HS-27A (cell line): ENCODE data around the gene NT5C3A.
"Not testable (repeated sequence)": the region's sequence is repeated elsewhere in the genome, so short reads cannot be mapped to it uniquely, and the experiment has no call there.

ENCODE experiments used
- DNase-seq: peaks from one replicate; pipeline ENCODE4 v3.0.0-alpha.2; 2012; ENCODE audit warnings: low read depth, missing footprints

NT5C3A gene

DNA sequence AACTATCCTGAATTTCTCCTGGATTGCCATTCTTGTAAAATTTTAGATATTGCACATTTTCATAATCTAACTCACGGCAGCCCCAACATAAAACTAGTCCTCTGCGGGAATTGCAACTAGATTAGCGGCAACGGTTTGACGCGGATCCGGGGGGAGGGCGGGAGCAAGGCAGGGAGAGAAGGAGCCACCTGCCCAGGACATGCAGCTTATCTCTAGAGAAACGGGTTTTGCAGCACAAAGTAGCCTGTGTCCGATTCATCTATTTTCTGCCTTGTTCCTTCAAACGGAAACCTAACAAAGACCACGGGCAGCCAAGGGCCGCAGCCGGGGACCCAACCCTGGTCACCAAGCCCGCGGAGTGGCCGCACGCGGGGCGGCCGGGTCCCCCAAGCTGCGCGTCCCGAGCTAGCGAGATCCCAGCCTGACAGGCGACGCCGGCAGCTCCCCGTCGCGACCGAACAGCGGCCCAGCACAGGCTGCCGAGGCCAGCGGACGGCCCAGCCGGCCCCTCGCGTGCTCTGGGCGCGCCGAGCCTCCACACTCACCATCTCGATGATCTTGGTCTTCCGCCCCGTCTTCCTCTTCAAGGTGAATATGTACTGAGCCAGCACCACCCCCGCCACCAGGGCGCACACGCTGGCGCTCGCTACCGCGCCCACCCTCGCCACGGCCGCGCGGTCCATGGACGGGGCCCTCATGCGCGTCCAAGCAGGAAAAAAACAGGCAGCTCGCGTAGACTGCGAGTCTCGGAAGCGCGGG is at the start of gene NT5C3A:
NT5C3A (minus strand) TSS at position 754 of the 759 bp plus-strand sequence; CDS start at position 683, 71 bp downstream.
- peak; percentile 15 for DNase-seq

GRCh38 chr7:33111614-33112013 is 49.0 kb upstream of the NT5C3A start:
- DNase-seq: no peak

DNA sequence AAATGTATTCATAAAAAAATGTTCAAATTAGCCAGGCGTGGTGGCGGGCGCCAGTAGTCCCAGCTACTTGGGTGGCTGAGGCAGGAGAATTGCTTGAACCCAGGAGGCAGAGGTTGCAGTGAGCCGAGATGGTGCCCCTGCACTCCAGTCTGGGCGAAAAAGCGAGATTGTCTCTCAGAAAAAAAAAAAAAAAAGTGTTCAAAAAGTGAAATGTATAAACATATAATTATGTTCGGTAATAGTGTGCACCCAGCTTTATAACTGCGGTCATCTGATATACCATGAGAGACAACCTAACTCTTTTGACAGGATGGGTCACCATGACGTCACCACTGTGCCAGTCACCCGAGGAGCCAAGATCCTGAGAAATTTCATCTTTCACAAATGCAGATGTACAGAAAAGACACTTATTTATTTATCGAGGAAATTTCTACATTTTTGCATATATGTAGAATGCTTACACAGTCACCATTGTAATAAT is 47.2 kb upstream of the NT5C3A start:
- DNase-seq: no peak

DNA sequence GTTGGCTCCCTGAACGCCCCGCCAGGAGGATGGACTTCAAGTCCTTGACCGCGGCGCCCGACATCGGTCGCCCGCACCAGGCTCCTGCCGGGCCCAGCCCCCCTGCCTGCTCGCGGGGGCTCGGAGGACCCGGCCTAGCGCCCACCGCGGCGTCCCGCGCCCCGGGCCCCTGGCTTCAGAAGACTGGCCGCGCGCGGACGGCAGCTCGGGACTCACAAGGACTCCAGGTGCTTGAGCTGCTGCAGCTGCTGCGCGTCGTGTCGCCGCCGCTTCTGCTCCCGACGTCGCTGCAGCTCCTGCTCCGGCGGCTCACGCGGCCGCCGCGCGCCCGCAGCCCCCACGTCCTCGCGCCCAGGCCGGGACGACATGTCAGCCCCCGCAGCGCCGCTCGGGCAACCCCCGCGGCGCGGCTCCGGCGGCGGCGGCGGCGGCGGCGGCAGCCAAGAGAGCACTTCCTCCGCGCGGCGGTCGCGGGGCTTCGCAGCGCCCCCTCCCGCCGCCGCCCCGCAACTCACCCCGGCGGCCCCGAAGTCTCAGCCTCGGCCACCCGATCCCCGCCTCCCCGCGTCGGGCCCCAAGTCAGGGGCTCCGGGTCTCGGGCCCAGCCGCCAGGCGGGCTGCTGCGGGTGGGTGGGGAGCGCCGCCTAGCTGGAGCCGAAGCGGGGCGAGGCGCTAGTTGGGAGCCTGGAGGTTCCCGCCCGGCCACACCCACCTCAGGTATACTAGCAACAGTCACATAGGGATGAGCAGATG is 46.6 kb upstream of the NT5C3A start, which contains the start of gene RP9:
RP9 (minus strand) TSS at position 400 of the 753 bp plus-strand sequence; CDS start at position 368, 32 bp downstream.
- DNase-seq: no peak

DNA sequence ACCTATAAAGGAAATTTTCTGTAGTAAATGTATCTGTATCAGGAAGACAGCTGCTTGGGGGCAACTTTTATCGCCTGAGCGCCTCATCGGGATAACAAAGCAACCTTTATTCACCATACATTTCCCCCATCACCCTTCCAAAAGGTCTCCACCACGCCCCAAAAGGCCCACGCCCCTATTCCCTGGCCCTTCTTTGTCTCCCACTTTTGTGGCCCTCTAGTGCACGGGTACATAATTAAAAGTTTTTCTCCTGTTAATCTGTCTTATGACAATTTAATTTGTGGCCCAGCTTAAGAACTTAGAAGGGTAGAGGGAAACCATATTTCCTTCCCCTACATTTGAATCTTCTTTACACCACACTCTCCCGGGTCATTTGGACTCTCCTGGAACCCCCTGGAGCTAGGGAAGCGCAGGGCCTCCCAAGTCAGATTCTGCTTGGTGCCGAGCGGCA is 46.0 kb upstream of the NT5C3A start:
- no peak for DNase-seq

GRCh38 chr7:33107136-33108066 is 44.8 kb upstream of the NT5C3A start:
- DNase-seq: no peak

DNA sequence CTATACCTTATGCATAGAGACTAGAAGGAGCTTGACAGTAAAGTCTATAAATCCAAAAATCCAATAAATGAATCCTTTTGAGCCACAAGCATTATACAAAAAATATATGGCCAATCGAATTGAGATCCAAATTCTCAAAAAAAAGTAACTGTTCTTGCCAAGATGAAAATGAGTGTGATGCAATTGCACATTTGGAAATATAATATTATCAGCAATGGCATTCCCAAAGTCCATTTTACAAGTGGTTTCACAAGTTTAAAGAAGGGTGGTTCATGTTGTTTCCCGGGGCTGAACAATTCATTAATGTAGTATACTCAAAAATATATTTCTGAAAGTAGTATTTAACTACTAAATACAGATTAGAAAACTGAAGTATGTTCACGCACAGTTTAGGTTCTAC is 39.3 kb upstream of the NT5C3A start:
- DNase-seq: no peak

GRCh38 chr7:33100770-33101169 is 38.2 kb upstream of the NT5C3A start:
- DNase-seq: no peak

DNA sequence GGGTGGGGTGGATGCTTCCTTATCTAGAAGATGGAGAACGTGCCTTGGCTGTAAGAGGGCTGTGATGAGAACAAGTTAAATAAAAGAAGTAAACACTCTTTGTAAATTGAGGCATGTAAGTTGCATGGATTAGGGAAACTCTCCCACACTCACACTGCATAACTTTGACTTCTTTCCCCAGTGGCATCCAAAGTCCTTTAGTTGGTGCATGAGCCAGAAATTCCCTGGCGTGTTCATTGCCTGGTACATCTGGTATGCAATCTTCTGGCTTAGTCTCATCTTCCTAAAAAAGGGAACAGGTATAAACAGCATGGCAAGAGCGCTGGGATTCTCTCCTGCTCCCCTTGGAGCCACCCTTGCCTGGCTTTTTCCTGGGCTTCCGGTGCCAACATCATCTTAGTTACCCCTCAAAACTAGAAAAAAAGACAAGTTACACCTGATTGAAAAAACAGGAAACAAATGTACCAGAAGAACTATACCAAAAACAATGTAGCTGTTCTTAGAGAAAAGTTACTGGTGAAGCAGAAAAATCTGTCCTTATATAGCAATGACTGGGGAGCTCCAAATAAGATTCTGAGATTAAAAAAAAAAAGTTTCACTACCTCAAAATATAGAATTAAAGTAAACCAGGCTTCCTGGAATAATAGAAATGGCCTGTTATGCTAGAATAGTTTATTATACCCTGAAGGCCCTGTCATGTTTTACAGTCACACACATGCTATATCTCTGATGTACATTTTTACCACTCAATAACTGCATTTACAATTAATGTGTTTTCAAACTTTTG is 36.8 kb upstream of the NT5C3A start:
- no peak for DNase-seq

- not testable (repeated sequence) for DNase-seq
Observed at GRCh38 chr7:33094745-33095275, 32.2 kb upstream of the NT5C3A start.

GRCh38 chr7:33093266-33093665 is 30.7 kb upstream of the NT5C3A start:
- DNase-seq: no peak

GRCh38 chr7:33091641-33092191 is 29.1 kb upstream of the NT5C3A start:
- no peak for DNase-seq

DNA sequence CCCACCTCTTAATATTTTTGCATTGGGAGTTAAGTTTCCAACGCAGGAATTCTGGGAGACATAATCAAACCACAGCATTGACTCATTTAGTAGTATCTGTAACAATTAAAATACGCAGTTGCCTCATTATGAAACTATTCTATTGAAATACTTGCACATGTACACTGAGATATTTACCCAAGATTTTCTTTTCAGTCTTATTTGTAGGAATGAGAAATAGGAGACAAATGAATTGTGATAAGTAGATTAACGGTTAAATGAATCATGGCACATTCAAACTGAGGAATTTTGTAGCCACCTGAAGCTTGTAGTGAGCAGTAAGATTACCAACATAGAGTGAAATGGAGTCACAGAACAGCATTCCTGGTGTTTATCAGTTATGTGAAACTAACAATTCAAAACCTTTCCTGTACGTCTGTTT is 28.5 kb upstream of the NT5C3A start:
- no peak for DNase-seq

DNA sequence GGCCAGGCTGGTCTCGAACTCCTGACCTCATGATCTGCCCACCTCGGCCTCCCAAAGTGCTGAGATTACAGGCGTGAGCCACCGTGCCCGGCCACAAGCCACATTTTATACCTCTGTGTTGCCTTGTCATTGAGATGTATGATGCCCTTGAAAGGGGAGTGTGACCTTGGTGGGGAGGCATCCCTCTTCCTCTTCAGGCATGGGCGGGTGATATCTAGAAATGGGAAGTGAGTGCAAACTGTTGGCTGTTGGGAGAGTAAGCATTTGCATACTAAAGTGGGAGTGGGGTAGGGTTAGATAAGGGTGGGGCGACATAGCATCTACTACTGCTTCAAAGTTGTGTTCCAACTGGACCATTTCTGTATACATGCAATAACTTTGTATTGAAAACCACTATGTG is 26.6 kb upstream of the NT5C3A start:
- DNase-seq: no peak

DNA sequence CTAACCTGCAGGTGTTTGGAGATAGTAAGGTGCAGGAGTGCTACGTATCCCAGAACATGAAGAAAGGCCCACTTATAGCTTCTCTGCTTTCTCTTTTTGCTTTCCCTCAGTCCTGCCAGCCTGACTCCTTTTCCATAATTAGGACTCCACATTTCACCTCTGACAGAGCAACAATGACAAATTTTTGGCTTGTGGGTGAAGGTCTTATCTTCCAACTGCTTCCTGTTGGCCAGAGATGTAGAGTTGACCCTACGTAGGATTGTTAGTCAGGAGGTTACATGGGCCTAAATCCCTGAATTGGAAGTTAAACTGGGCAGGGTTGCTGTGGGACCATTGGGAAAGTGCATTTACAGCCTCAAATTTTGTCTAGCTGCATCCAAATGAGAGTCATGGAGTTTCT is 25.3 kb upstream of the NT5C3A start:
- no peak for DNase-seq

GRCh38 chr7:33087356-33087755 is 24.8 kb upstream of the NT5C3A start:
- DNase-seq: no peak

DNA sequence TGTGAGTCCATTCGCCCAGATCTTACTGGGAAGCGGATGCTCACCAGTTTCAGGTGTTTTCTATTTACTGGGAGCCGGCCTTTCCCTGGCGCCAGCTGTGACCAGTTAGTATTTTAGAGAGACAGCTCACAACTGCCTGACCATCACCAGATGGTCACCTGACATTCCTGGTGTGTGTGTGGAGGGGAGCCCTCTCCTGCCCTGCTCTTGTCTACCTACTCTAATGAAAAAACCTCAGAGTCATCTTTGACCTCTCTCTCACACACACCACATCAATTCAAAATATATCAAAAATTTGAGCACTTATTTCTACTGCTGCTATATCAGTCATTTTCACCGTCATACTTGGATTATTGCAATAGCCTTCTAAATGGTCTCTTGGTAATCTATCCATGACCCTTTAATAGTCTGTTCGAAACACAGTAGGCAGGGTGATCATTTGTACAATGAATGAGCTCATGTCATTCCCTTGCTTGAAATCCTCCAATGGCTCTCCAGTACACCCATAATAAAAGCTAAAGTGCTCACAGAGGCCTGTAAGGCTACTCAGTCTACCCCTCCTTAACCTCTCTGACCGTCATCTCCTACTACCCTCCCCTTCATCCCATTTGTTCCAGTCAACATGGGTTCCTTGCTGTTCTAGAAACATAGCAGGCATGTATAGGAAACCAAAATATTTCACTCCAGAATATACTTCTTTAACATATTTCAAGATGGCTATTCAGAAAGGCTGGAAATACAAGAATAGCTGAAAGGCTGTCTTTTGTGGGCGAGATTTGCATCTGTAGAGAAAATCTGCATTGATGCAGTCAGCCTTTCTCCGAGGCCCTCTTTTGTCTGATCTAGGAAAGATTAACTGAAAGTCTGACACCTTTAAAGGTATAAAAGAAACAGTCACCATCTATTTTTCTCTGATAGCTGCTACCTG is 17.5 kb upstream of the NT5C3A start:
- no peak for DNase-seq

DNA sequence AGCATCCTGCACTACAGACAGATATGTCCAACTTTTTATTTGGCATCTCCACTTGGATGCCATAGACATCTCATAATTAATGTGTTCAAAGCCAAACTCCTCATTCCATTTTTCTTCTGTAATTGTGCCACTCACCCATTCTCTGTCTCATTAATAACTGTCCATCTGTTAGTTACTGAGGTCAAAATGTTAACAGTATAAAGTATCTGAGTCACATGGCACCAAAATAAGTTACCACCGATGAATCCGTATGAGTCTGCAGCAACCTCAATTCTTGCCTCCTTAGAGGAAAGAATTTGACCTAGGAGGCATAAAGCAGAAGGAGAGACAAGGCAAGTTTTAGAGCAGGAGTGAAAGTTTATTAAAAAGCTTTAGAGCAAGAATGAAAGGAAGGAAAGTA is 16.5 kb upstream of the NT5C3A start:
- DNase-seq: no peak

DNA sequence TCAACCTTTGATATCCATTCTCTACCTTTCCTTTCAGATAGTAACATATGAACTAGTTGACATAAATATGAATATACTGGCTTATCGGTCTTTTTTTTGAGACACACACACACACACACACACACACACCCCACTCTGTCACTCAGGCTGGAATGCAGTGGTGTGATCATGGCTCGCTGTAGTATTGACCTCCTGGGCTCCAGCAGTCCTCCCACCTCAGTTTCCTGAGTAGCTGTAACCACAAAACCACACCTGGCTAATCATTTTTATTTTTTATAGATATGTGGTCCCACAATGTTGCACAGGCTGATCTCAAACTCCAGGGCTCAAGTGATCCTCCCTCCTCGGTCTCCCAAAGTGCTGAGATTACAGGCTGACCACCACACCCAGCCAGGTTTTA is 14.2 kb upstream of the NT5C3A start:
- no peak for DNase-seq
